ENCODE results near the gene PPP1R13B. TPM values are rescaled to one million over a fixed set of nuclear protein-coding genes. Genes with fewer than 3 reads are reported as not detected.

Gene PPP1R13B
- total and polyA plus RNA-seq, 2 experiments from 2014 or later = 88.5 to 124 TPM

- no peaks in the 10 kb centered on the region for H3K4me1 ChIP-seq (ENCODE audit: low read depth)
- no peaks in the 10 kb centered on the region for H3K27me3 ChIP-seq
- TF ChIP-seq CTCF (IDR thresholded peaks at IDR 0.05; ENCODE audit: low read depth, low read length) = no peak
- no peak for DNase-seq (ENCODE audit: low read depth in 1 of 2, low spot score in 1 of 2)
- H3K4me3 ChIP-seq = no peak overlapping the region
- peak overlapping the region; percentile 34 for H3K27ac ChIP-seq
- no peaks in the 10 kb centered on the region for H3K9me3 ChIP-seq (ENCODE audit: low read depth)
- peaks cover 4% of the 10 kb centered on the region for H3K36me3 ChIP-seq
These were observed 142.3 kb downstream of the PPP1R13B start for GRCh38 chr14:103705118-103705503.

DNA sequence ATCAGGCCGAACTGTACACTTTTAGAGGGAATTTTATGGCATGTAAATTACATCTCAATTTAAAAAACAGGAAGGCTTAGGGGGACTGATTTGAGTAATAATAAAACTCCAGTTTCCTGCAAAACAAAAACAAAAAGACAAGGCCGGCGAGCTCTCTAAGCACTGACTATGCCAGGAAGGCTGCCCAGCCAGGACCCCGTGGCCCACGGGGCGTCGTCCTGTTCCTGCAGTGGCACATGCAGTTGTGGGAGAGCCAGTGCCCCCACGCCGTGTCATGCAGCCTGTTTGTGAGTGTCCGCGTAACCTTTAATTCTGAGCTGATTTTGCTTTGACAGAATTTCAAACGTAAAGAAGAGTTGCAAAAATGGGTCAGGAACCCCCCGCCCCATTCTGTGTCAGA is 142.7 kb downstream of the PPP1R13B start:
- no peaks in the 10 kb centered on the region for H3K27me3 ChIP-seq
- no peaks in the 10 kb centered on the region for H3K9me3 ChIP-seq (ENCODE audit: low read depth)
- no peak overlapping the region for H3K4me3 ChIP-seq
- TF ChIP-seq CTCF (IDR thresholded peaks at IDR 0.05; ENCODE audit: low read depth, low read length) = no peak
- DNase-seq (ENCODE audit: low read depth in 1 of 2, low spot score in 1 of 2) = no peak
- H3K36me3 ChIP-seq = peaks cover 4% of the 10 kb centered on the region
- no peaks in the 10 kb centered on the region for H3K4me1 ChIP-seq (ENCODE audit: low read depth)
- no peak overlapping the region for H3K27ac ChIP-seq

DNA sequence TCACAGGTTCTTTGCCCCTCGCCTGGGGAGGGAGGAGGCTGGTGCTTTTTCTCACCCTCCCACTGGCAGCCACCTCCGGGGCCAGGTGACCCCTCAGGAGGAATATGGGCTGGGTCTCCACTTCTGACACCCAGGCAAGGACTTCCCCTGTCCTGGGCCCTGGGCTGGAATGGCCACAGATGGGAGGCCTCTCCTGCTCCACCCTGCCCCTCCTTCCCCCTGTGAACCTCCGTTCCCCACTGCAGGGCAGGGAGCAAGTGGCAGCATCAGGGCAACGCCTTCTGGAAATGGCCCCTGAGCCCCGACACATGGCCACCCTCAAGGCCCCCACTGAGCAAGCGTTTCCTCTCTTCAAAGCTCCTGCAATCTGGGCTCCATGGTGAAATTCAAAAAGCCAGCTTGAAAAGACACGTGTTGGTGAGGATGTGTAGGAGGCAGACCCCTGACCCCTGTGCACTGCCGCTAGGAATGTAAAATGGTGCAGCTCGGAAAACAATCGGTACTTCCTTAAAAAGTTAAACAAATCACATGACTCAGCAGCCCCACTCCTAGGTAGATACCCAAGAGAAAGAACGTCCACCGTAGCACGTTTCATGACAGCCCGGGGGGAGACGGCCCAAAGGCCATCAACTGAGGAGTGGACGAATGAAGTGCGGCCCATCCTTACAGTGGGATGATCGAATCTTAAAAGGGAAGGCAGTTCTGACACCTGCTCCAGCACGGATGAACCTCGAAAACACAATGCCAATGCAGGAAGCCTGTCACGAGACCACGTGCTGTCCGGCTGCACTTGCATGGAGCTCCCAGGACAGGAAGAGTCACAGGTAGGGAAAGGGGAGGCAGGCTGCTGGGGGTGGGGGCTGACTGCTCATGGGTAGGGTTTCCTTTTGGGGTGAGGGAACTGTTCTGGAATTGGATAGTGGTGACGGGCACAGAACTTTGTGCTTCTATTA is 143.7 kb downstream of the PPP1R13B start:
- Histone ChIP-seq H3K4me1 (ENCODE audit: low read depth) (no peaks in the 10 kb centered on the region), H3K27ac (peak overlapping the region; percentile 36), H3K9me3 (ENCODE audit: low read depth) (no peaks in the 10 kb centered on the region), H3K27me3 (no peaks in the 10 kb centered on the region), H3K36me3 (peaks cover 4% of the 10 kb centered on the region), H3K4me3 (no peak overlapping the region)
- no peak for DNase-seq (ENCODE audit: low read depth in 1 of 2, low spot score in 1 of 2)
- no peak for TF ChIP-seq CTCF (IDR thresholded peaks at IDR 0.05; ENCODE audit: low read depth, low read length)

DNA sequence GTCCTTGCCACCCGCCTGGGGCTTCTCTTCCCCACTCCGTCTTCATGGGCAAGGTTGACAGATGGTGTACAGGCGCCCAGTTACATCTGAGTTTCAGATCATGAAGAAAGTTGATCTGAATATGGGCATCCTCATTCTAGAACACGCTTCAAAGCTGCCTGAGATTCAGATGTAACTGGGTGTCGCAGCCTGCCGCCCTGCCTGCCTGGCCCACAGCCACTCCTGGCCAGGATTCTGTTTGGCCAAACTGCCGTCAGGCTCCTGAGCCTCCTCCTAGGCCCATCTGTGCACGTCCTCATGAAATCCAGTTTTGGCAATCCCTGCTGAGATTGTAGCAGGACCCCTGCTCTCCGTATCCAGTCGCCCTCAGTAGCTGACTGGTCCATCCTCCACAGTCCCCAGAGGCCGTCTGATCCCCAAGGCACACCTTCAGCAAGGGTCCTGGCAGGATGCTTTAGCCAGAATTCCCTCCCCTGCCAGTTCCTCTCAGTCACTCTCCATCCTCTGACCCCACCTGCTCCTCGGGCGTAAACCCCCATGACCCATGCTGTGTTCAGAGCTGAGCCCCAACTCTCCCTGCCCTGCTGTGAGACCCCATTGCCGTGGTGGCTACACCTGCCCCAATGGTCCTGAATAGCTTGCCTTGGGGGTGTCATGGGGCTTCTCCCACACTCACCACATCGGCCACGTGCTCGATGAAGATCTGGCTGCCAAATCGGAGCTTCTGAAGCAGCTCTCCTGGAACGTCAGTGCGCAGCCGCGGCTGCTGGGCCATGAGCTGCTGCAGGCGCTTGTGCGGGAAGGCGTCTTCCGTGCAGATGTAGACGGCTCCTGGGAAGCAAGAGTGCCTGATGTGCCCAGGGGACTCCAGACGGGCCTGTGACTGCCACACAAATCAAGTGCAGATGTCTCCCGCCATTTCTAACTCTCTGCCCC is 144.6 kb downstream of the PPP1R13B start:
- Histone ChIP-seq H3K27ac (no peak overlapping the region), H3K36me3 (peaks cover 4% of the 10 kb centered on the region), H3K27me3 (no peaks in the 10 kb centered on the region), H3K9me3 (ENCODE audit: low read depth) (no peaks in the 10 kb centered on the region), H3K4me1 (ENCODE audit: low read depth) (no peaks in the 10 kb centered on the region), H3K4me3 (no peak overlapping the region)
- no peak for TF ChIP-seq CTCF (IDR thresholded peaks at IDR 0.05; ENCODE audit: low read depth, low read length)
- no peak for DNase-seq (ENCODE audit: low read depth in 1 of 2, low spot score in 1 of 2)

DNA sequence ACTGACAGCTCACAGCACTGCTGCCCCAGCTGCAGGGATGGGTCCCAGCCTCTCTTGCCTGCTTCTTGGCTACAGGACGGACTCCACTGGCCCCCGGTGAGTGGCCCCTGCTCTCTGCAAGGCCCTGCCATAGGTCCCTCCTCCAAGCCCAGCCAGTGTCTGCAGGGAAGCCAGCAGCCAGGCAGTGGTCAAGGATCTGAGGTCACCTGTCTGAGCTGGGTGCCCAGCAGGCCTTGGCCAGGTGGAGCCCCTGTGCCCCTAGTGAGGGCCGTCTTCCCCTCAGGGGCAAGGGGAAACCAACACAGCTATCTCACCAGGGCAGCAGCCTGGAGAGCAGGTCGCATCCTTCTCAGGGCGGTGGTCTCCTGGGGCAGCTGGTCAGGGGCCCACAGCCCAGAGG is 145.3 kb downstream of the PPP1R13B start:
- Histone ChIP-seq H3K27me3 (no peaks in the 10 kb centered on the region), H3K27ac (no peak overlapping the region), H3K4me1 (ENCODE audit: low read depth) (no peaks in the 10 kb centered on the region), H3K4me3 (no peak overlapping the region), H3K9me3 (ENCODE audit: low read depth) (no peaks in the 10 kb centered on the region), H3K36me3 (peaks cover 4% of the 10 kb centered on the region)
- no peak for DNase-seq (ENCODE audit: low read depth in 1 of 2, low spot score in 1 of 2)
- TF ChIP-seq CTCF (IDR thresholded peaks at IDR 0.05; ENCODE audit: low read depth, low read length) = no peak

Data from cardiac muscle cell (in vitro differentiated cells and primary cell).